Measurements from ENCODE around the gene AKAP13.

Gene AKAP13

GRCh38 chr15:85625166-85625830 is 244.9 kb downstream of the AKAP13 start:
- no peak overlapping the region for H3K4me3 ChIP-seq (replicated peaks; ENCODE audit: low read depth, low read length)
- no peak for TF ChIP-seq CTCF (IDR thresholded peaks at IDR 0.05; ENCODE audit: low read depth, low read length, missing control alignments)
- no peak for DNase-seq (ENCODE audit: extremely low read depth, low read depth)

GRCh38 chr15:85625856-85626255 is 245.5 kb downstream of the AKAP13 start:
- no peak overlapping the region for H3K4me3 ChIP-seq (replicated peaks; ENCODE audit: low read depth, low read length)
- DNase-seq (ENCODE audit: extremely low read depth, low read depth) = no peak
- no peak for TF ChIP-seq CTCF (IDR thresholded peaks at IDR 0.05; ENCODE audit: low read depth, low read length, missing control alignments)

GRCh38 chr15:85627213-85627935 is 247.0 kb downstream of the AKAP13 start:
- H3K4me3 ChIP-seq (replicated peaks; ENCODE audit: low read depth, low read length) = no peak overlapping the region
- no peak for DNase-seq (ENCODE audit: extremely low read depth, low read depth)
- no peak for TF ChIP-seq CTCF (IDR thresholded peaks at IDR 0.05; ENCODE audit: low read depth, low read length, missing control alignments)

GRCh38 chr15:85630311-85630710 is 249.9 kb downstream of the AKAP13 start:
- H3K4me3 ChIP-seq (replicated peaks; ENCODE audit: low read depth, low read length) = no peak overlapping the region
- no peak for DNase-seq (ENCODE audit: extremely low read depth, low read depth)
- TF ChIP-seq CTCF (IDR thresholded peaks at IDR 0.05; ENCODE audit: low read depth, low read length, missing control alignments) = no peak

GRCh38 chr15:85631018-85631417 is 250.6 kb downstream of the AKAP13 start:
- no peak for DNase-seq (ENCODE audit: extremely low read depth, low read depth)
- TF ChIP-seq CTCF (IDR thresholded peaks at IDR 0.05; ENCODE audit: low read depth, low read length, missing control alignments) = no peak
- no peak overlapping the region for H3K4me3 ChIP-seq (replicated peaks; ENCODE audit: low read depth, low read length)

- no peak for DNase-seq (ENCODE audit: extremely low read depth, low read depth)
- no peak overlapping the region for H3K4me3 ChIP-seq (replicated peaks; ENCODE audit: low read depth, low read length)
- no peak for TF ChIP-seq CTCF (IDR thresholded peaks at IDR 0.05; ENCODE audit: low read depth, low read length, missing control alignments)
Measured at GRCh38 chr15:85632014-85632413, 251.6 kb downstream of the AKAP13 start.
